Measurements from ENCODE around the gene CD59.

DNA sequence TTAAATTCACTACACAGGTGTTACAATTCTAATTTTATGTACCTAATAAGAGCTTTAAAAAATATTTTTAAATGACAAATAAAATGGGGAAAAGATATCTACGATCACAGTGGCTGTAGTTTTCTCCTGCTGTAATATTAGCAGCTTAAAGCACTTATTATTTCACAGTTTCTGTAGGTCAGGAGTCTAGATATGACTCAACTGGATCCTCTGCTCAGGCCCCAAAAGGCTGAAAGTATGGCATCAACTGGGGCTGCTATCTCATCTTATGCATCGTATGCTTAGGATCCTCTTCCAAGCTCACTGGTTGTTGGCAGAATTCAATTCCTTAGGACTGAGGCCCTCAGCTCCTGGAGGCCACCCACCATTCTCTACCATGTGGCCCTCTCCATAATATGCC is 25.2 kb upstream of the CD59 start:
- no peak for TF ChIP-seq TCF12 (IDR thresholded peaks at IDR 0.05; ENCODE audit: low read depth, low read length)
- TF ChIP-seq HDAC6 (IDR thresholded peaks at IDR 0.05; ENCODE audit: unreplicated experiment): no peak
